Activated CD8-positive, alpha-beta memory T cell treated with anti-CD3 and anti-CD28 coated beads for 4 hours (primary cell): ENCODE measurements around the gene MYB.
"Not testable (repeated sequence)": the region's sequence is repeated elsewhere in the genome, so short reads cannot be mapped to it uniquely, and the experiment has no call there.

Experiments used
- DNase-seq, 2 donors: peaks; one replicate each; pipeline ENCODE4 v3.0.0-alpha.2; 2020; ENCODE audit warnings: low read depth in 2 of 2

Gene MYB

GRCh38 chr6:135222623-135223022, 41.5 kb downstream of the MYB start:
- no peak for DNase-seq

- DNase-seq: no peak
Observed at GRCh38 chr6:135224037-135224647, 43.0 kb downstream of the MYB start.

GRCh38 chr6:135225911-135226310, 44.8 kb downstream of the MYB start:
- DNase-seq: no peak

- no peak for DNase-seq
Observed at GRCh38 chr6:135226537-135226936, 45.4 kb downstream of the MYB start.

- no peak for DNase-seq
Observed at GRCh38 chr6:135227349-135227748, 46.2 kb downstream of the MYB start.

GRCh38 chr6:135227758-135228157, 46.6 kb downstream of the MYB start:
- DNase-seq: no peak

- DNase-seq: no peak
Observed at GRCh38 chr6:135228486-135228885, 47.4 kb downstream of the MYB start.

- no peak for DNase-seq
Observed at GRCh38 chr6:135229996-135230395, 48.9 kb downstream of the MYB start.

- no peak for DNase-seq
Observed at GRCh38 chr6:135230711-135231468, 49.8 kb downstream of the MYB start.

- DNase-seq: no peak
Observed at GRCh38 chr6:135231469-135231844, 50.3 kb downstream of the MYB start.

GRCh38 chr6:135233686-135234491, 52.8 kb downstream of the MYB start:
- DNase-seq: no peak

- DNase-seq: no peak
Observed at GRCh38 chr6:135234492-135234780, 53.3 kb downstream of the MYB start.

- DNase-seq: no peak
Observed at GRCh38 chr6:135235716-135236115, 54.6 kb downstream of the MYB start.

GRCh38 chr6:135236319-135236718, 55.2 kb downstream of the MYB start:
- DNase-seq: no peak

- DNase-seq: no peak
Observed at GRCh38 chr6:135236732-135237131, 55.6 kb downstream of the MYB start.

GRCh38 chr6:135240711-135241110, 59.6 kb downstream of the MYB start:
- no peak for DNase-seq

- no peak for DNase-seq
Observed at GRCh38 chr6:135243871-135244796, 63.0 kb downstream of the MYB start.

GRCh38 chr6:135244805-135245204, 63.7 kb downstream of the MYB start:
- no peak for DNase-seq

- not testable (repeated sequence) for DNase-seq
Observed at GRCh38 chr6:135246412-135247012, 65.4 kb downstream of the MYB start.

GRCh38 chr6:135250234-135250633, 69.1 kb downstream of the MYB start:
- no peak for DNase-seq

GRCh38 chr6:135250751-135251497, 69.8 kb downstream of the MYB start:
- DNase-seq: no peak
